ENCODE results near the gene TRAK1. TPM values are rescaled to one million over a fixed set of nuclear protein-coding genes. Genes with fewer than 3 reads are reported as not detected.

Gene TRAK1
- total RNA-seq, 4 donors from 2014 or later = 25.9 to 41.6 (median 29.6) TPM

- no peak for TF ChIP-seq CTCF (IDR thresholded peaks at IDR 0.05; ENCODE audit: low read depth)
Measured at GRCh38 chr3:42224658-42225421, 133.7 kb downstream of the TRAK1 start.

GRCh38 chr3:42225486-42226363 is 134.6 kb downstream of the TRAK1 start:
- no peak for TF ChIP-seq CTCF (IDR thresholded peaks at IDR 0.05; ENCODE audit: low read depth)

GRCh38 chr3:42226470-42227425 is 135.6 kb downstream of the TRAK1 start:
- TF ChIP-seq CTCF (IDR thresholded peaks at IDR 0.05; ENCODE audit: low read depth) = no peak

- TF ChIP-seq CTCF (IDR thresholded peaks at IDR 0.05; ENCODE audit: low read depth) = no peak
Measured at GRCh38 chr3:42228796-42229195, 137.6 kb downstream of the TRAK1 start.

- TF ChIP-seq CTCF (IDR thresholded peaks at IDR 0.05; ENCODE audit: low read depth) = no peak
Measured at GRCh38 chr3:42229266-42229941, 138.2 kb downstream of the TRAK1 start.

- no peak for TF ChIP-seq CTCF (IDR thresholded peaks at IDR 0.05; ENCODE audit: low read depth)
Measured at GRCh38 chr3:42229942-42230688, 139.0 kb downstream of the TRAK1 start.
